Loucy (cell line): Measurements from ENCODE around the gene STK39.

Experiments used
- H2AFZ ChIP-seq: fragments of 200-600 bp; sonication (generic); 2 replicates; pipeline ENCODE4 v1.6.0; 2016; ENCODE audit warnings: antibody characterized with exemption, mild to moderate bottlenecking, low read length, moderate library complexity
- H3F3A ChIP-seq: fragments of 200-600 bp; 2 replicates; pipeline ENCODE4 v1.6.0; 2016; ENCODE audit warnings: antibody characterized with exemption, low read depth, mild to moderate bottlenecking
- H3K27me3 ChIP-seq: fragments of 200-600 bp; sonication (generic); 2 replicates; pipeline ENCODE4 v1.6.1; 2014; ENCODE audit warnings: low read length, mild to moderate bottlenecking; ENCODE audit not compliant: insufficient read depth, poor library complexity, severe bottlenecking
- H3K36me3 ChIP-seq: fragments of 200-600 bp; sonication (generic); 2 replicates; pipeline ENCODE4 v1.6.1; 2016; ENCODE audit warnings: low read length; ENCODE audit not compliant: insufficient read depth
- H3K4me1 ChIP-seq: fragments of 200-600 bp; sonication (generic); 2 replicates; pipeline ENCODE4 v1.5.1; 2014; ENCODE audit warnings: low read length, mild to moderate bottlenecking; ENCODE audit not compliant: insufficient read depth, poor library complexity, severe bottlenecking
- H3K4me2 ChIP-seq: fragments of 200-600 bp; sonication (generic); 2 replicates; pipeline ENCODE4 v1.6.0; 2014; ENCODE audit warnings: antibody characterized with exemption, low read length, low read depth, mild to moderate bottlenecking; ENCODE audit not compliant: poor library complexity, severe bottlenecking
- H3K4me3 ChIP-seq: fragments of 200-600 bp; sonication (generic); 2 replicates; pipeline ENCODE4 v1.5.1; 2014; ENCODE audit warnings: low read length, mild to moderate bottlenecking, mixed read lengths; ENCODE audit not compliant: poor library complexity, severe bottlenecking
- H3K79me2 ChIP-seq: fragments of 200-600 bp; sonication (generic); 2 replicates; pipeline ENCODE4 v1.6.1; 2014; ENCODE audit warnings: low read length; ENCODE audit not compliant: insufficient read depth
- H3K9ac ChIP-seq: fragments of 200-600 bp; sonication (generic); 2 replicates; pipeline ENCODE4 v1.6.0; 2014; ENCODE audit warnings: mild to moderate bottlenecking, low read depth, low read length, moderate library complexity; ENCODE audit not compliant: poor library complexity, severe bottlenecking
- H3K9me2 ChIP-seq: fragments of 200-600 bp; sonication (generic); replicated peaks from 2 replicates; pipeline ENCODE4 v1.6.1; 2016; ENCODE audit warnings: low read depth, low read length, mixed read lengths
- H3K9me3 ChIP-seq: fragments of 200-600 bp; sonication (generic); 2 replicates; pipeline ENCODE4 v1.6.1; 2014; ENCODE audit warnings: mild to moderate bottlenecking, antibody characterized with exemption, low read length, low read depth; ENCODE audit not compliant: insufficient read depth
- H4K20me1 ChIP-seq: fragments of 200-600 bp; sonication (generic); 2 replicates; pipeline ENCODE4 v1.6.0; 2014; ENCODE audit warnings: antibody characterized with exemption, low read length, mild to moderate bottlenecking; ENCODE audit not compliant: insufficient read depth, poor library complexity, severe bottlenecking
- EZH2phosphoT487 ChIP-seq: fragments of 200-600 bp; IDR thresholded peaks from 2 replicates; pipeline ENCODE4 v1.6.1; 2018; ENCODE audit warnings: antibody characterized with exemption, mild to moderate bottlenecking, moderate library complexity, borderline replicate concordance
- TF ChIP-seq, protein P1 (sequence below): fragments of 200-600 bp; sonication (generic); conservative IDR thresholded peaks from 2 replicates; pipeline ENCODE4 v1.5.1; 2014; ENCODE audit warnings: mild to moderate bottlenecking, antibody characterized with exemption, low read length

STK39 gene

GRCh38 chr2:168185583-168186274 lies 61.7 kb downstream of the STK39 start:
- Histone ChIP-seq H3K9me2 (no peaks in the 10 kb centered on the region), H3F3A (no peaks in the 10 kb centered on the region), H3K27me3 (no peaks in the 10 kb centered on the region), H4K20me1 (peaks cover 21% of the 10 kb centered on the region), H2AFZ (no peak overlapping the region), H3K4me1 (peaks cover 53% of the 10 kb centered on the region), H3K4me3 (no peak overlapping the region), H3K4me2 (no peak overlapping the region), H3K9ac (no peak overlapping the region), H3K36me3 (peaks cover 11% of the 10 kb centered on the region; the same call in 1 of the 2 replicates), H3K79me2 (peaks cover 92% of the 10 kb centered on the region), H3K9me3 (no peaks in the 10 kb centered on the region)
- TF ChIP-seq, protein P1, sequence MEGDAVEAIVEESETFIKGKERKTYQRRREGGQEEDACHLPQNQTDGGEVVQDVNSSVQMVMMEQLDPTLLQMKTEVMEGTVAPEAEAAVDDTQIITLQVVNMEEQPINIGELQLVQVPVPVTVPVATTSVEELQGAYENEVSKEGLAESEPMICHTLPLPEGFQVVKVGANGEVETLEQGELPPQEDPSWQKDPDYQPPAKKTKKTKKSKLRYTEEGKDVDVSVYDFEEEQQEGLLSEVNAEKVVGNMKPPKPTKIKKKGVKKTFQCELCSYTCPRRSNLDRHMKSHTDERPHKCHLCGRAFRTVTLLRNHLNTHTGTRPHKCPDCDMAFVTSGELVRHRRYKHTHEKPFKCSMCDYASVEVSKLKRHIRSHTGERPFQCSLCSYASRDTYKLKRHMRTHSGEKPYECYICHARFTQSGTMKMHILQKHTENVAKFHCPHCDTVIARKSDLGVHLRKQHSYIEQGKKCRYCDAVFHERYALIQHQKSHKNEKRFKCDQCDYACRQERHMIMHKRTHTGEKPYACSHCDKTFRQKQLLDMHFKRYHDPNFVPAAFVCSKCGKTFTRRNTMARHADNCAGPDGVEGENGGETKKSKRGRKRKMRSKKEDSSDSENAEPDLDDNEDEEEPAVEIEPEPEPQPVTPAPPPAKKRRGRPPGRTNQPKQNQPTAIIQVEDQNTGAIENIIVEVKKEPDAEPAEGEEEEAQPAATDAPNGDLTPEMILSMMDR = no peak
- TF ChIP-seq EZH2phosphoT487 = no peak

GRCh38 chr2:168184681-168185513 lies 62.5 kb downstream of the STK39 start:
- no peaks in the 10 kb centered on the region for H3K27me3 ChIP-seq
- TF ChIP-seq, protein P1 = no peak
- TF ChIP-seq EZH2phosphoT487 = no peak
- H3K9me2 ChIP-seq = no peaks in the 10 kb centered on the region
- no peaks in the 10 kb centered on the region for H3K9me3 ChIP-seq
- H3K4me1 ChIP-seq = peaks cover 45% of the 10 kb centered on the region
- H3K4me3 ChIP-seq = no peak overlapping the region
- peaks cover 17% of the 10 kb centered on the region for H4K20me1 ChIP-seq
- H3K9ac ChIP-seq = peak overlapping the region; percentile 13
- peaks cover 85% of the 10 kb centered on the region for H3K79me2 ChIP-seq
- H2AFZ ChIP-seq = no peak overlapping the region
- H3F3A ChIP-seq = no peaks in the 10 kb centered on the region
- no peak overlapping the region for H3K4me2 ChIP-seq
- H3K36me3 ChIP-seq = peaks cover 15% of the 10 kb centered on the region

DNA sequence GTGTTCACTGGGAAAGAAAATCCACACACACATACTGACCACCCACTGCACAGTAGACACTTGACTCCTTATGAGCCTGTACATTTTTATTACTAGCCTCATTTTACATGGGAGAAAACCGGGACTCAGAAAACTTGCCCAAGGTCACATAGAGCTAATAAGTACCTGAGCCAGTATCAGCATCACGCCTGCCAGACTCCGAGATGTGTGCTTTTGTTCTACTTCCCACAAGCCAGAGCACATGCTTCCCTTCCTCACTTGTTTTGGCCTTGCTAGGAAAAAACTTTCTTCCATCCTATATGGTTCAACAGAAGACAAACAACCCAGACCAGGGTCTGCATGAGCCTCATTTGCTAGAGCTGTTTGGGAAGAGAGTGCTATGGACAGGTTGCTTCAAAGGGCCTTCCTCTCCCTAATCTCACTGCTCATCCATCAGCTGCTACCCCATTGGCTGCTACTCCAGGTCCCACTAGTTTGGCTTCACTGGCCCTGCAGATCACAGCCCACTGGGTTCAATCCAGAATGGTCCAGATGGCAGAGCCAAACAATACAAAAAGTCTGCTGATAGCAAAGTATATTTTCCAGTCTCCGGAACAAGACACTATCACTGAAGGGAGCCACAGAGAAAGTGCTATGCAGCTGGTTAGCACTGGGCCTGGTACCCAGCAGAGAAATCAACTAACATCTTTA lies 63.9 kb downstream of the STK39 start:
- TF ChIP-seq, protein P1 = no peak
- no peak for TF ChIP-seq EZH2phosphoT487
- Histone ChIP-seq H3K4me1 (peaks cover 36% of the 10 kb centered on the region), H3K9me2 (no peaks in the 10 kb centered on the region), H3K27me3 (no peaks in the 10 kb centered on the region), H3K4me2 (no peak overlapping the region), H2AFZ (no peak overlapping the region), H4K20me1 (peaks cover 15% of the 10 kb centered on the region), H3K9ac (no peak overlapping the region), H3K4me3 (no peak overlapping the region), H3K36me3 (peaks cover 18% of the 10 kb centered on the region), H3K9me3 (no peaks in the 10 kb centered on the region), H3K79me2 (peaks cover 84% of the 10 kb centered on the region), H3F3A (no peaks in the 10 kb centered on the region)
